ENCODE results near the gene DNAJB11. TPM values are rescaled to one million over a fixed set of nuclear protein-coding genes. Genes with fewer than 3 reads are reported as not detected.

DNAJB11 gene
- total and polyA plus RNA-seq, 4 donors = 45.7 to 71.6 (median 62.2) TPM

DNA sequence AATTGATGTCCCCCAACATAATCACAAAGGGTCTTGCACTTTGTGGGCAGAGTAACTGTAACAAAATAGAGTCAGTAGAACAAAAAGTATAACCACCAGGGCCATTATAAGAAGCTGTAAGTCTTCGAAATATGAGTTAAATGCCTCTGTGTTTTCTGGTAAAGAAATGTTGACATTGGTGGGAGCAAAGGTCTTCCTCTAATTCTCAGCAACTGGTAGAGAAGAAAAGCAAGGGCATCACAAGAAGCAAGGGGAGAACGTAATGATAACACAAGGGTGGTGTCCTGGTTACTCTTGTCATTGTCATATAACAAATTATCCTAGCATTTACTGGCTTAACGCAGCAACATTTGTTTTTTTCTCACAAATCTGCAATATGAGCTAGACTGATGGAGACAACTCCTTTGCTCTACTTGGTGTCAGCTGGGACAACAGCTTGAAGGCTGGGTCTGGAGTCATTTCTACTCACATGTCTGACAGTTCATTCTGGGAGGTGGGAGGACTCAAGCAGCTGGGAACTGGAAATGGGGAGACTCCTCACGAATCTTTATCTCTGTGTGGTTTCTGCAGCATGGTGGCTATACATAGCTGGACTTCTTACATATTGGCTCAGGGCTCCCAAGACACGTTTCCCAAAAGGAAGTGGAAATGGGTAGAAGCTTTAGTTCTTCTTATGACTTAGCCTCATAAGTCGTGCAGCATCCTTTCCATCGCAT lies 20.2 kb downstream of the DNAJB11 start:
- Histone ChIP-seq H3K4me1 (ENCODE audit: control insufficient read depth, insufficient read depth, low read length) (no peaks in the 10 kb centered on the region), H3K4me3 (ENCODE audit: low read depth, low read length) (no peak overlapping the region), H3K36me3 (ENCODE audit: control insufficient read depth, insufficient read depth, low read length) (no peaks in the 10 kb centered on the region), H3K9me3 (ENCODE audit: control insufficient read depth, insufficient read depth, low read length) (no peaks in the 10 kb centered on the region), H3K27me3 (ENCODE audit: control insufficient read depth, insufficient read depth, low read length) (no peaks in the 10 kb centered on the region), H3K27ac (ENCODE audit: low read depth, low read length) (no peak overlapping the region)
- 100% methylated on average over 1 of the region's 7 CpGs for WGBS (ENCODE audit: insufficient coverage)
- DNase-seq (ENCODE audit: low read depth in 4 of 6, low spot score in 6 of 6) = peak in 1 of 6 donors; percentile 22

DNA sequence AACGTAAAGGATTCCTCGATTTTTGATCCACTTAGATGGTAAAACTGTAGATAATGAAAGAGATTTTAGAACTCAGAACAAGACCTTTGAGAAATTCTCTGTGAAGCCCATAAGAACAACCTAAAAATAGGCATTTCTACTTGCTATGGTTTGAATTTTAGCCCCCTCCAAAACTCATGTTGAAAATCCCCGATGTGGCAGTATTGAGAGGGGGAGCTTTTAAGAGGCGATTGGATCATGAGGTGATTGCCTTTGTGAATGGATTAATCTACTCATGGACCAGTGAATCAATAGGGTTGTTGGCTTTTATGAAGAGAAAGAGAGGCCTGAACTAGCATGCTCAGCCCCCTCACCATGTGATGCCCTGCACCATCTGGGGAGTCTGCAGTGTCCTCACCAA lies 22.2 kb downstream of the DNAJB11 start:
- Histone ChIP-seq H3K36me3 (ENCODE audit: control insufficient read depth, insufficient read depth, low read length) (no peaks in the 10 kb centered on the region), H3K27ac (ENCODE audit: low read depth, low read length) (no peak overlapping the region), H3K9me3 (ENCODE audit: control insufficient read depth, insufficient read depth, low read length) (no peaks in the 10 kb centered on the region), H3K4me1 (ENCODE audit: control insufficient read depth, insufficient read depth, low read length) (no peaks in the 10 kb centered on the region), H3K4me3 (ENCODE audit: low read depth, low read length) (no peak overlapping the region), H3K27me3 (ENCODE audit: control insufficient read depth, insufficient read depth, low read length) (no peaks in the 10 kb centered on the region)
- WGBS (ENCODE audit: insufficient coverage) = 83% methylated on average over 2 of the region's 4 CpGs
- DNase-seq (ENCODE audit: low read depth in 4 of 6, low spot score in 6 of 6) = no peak

DNA sequence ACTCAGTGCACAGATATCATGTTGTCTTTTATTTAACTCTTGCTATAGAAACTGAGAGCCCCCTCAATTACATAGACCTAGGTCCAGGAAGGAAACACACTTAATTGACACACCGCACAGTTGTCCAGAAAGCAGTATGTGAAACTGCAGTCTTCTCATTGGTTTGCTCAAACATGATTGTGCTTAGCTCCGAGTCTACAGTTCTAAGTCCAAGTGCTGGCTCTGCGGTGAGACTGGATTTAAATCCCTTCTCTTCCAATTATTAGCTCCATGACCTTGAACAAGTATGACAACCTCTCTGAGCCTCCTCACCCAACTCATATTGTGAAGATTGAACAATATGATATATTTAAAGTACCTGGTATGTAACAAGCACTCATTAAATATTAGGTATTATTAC lies 23.3 kb downstream of the DNAJB11 start:
- no peaks in the 10 kb centered on the region for H3K9me3 ChIP-seq (ENCODE audit: control insufficient read depth, insufficient read depth, low read length)
- H3K36me3 ChIP-seq (ENCODE audit: control insufficient read depth, insufficient read depth, low read length) = no peaks in the 10 kb centered on the region
- no peaks in the 10 kb centered on the region for H3K27me3 ChIP-seq (ENCODE audit: control insufficient read depth, insufficient read depth, low read length)
- H3K4me1 ChIP-seq (ENCODE audit: control insufficient read depth, insufficient read depth, low read length) = no peaks in the 10 kb centered on the region
- WGBS (ENCODE audit: insufficient coverage) = 90% methylated on average over 3 of the region's 3 CpGs
- no peak overlapping the region for H3K4me3 ChIP-seq (ENCODE audit: low read depth, low read length)
- H3K27ac ChIP-seq (ENCODE audit: low read depth, low read length) = no peak overlapping the region
- DNase-seq (ENCODE audit: low read depth in 4 of 6, low spot score in 6 of 6) = no peak

DNA sequence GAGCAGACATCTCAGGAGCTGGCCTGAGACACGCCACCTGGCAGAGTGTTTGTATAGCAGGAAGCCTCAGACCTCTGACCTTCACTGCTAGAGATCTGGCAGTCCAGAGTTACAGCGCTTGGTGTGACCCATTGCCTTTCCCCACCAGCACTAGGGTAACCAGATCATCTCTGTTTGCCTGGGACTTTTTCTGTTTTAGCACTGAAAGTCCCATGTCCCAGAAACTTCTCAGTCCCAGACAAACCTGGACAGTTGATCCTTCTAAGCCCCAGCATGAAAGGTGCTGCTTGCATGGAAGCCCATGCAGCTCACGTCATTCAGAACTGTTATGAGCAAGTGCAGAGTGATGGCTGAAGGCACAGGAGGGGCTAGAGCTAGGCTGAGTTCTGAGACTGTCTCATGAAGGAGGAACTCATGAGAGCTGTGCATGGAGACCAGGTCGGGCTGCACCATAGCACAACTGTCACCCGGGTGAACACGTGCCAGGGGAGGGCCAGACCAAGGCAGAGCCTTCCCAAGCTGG lies 24.1 kb downstream of the DNAJB11 start:
- Histone ChIP-seq H3K9me3 (ENCODE audit: control insufficient read depth, insufficient read depth, low read length) (no peaks in the 10 kb centered on the region), H3K36me3 (ENCODE audit: control insufficient read depth, insufficient read depth, low read length) (no peaks in the 10 kb centered on the region), H3K27ac (ENCODE audit: low read depth, low read length) (no peak overlapping the region), H3K4me1 (ENCODE audit: control insufficient read depth, insufficient read depth, low read length) (no peaks in the 10 kb centered on the region), H3K4me3 (ENCODE audit: low read depth, low read length) (no peak overlapping the region), H3K27me3 (ENCODE audit: control insufficient read depth, insufficient read depth, low read length) (no peaks in the 10 kb centered on the region)
- 83% methylated on average over 4 of the region's 6 CpGs for WGBS (ENCODE audit: insufficient coverage)
- DNase-seq (ENCODE audit: low read depth in 4 of 6, low spot score in 6 of 6) = no peak

DNA sequence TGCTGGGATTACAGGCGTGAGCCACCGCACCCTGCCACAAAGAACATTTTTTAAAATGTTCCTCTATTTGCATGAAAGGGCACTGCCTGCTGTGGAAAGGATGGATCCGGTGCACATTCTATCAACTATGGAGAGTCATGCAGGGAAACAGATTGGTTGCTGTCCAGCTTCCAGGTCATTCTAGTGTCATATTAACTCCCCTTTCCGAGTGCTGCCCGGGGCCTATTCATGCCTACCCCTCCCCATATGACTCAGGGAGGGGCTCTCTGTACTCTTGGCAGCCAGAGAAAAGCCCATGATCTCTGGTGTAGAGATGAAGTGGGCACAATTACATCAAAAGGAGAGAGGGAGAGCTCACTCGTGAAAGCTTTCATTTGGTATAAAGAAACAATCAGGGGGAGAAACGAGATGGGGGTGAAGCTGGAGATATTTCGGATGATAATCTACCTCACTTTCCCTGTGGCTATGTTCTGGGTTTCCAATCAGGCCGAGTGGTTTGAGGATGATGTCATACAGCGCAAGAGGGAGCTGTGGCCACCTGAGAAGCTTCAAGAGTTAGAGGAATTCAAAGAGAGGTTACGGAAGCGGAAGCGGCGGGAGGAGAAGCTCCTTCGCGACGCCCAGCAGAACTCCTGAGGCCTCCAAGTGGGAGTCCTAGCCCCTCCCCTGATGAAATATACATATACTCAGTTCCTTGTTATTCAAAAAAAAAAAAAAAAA lies 26.2 kb downstream of the DNAJB11 start:
- no peak overlapping the region for H3K4me3 ChIP-seq (ENCODE audit: low read depth, low read length)
- H3K27me3 ChIP-seq (ENCODE audit: control insufficient read depth, insufficient read depth, low read length) = no peaks in the 10 kb centered on the region
- WGBS (ENCODE audit: insufficient coverage) = 63% methylated on average over 4 of the region's 17 CpGs
- H3K36me3 ChIP-seq (ENCODE audit: control insufficient read depth, insufficient read depth, low read length) = no peaks in the 10 kb centered on the region
- peak in 1 of 6 donors; percentile 29 for DNase-seq (ENCODE audit: low read depth in 4 of 6, low spot score in 6 of 6)
- no peak overlapping the region for H3K27ac ChIP-seq (ENCODE audit: low read depth, low read length)
- H3K4me1 ChIP-seq (ENCODE audit: control insufficient read depth, insufficient read depth, low read length) = no peaks in the 10 kb centered on the region
- no peaks in the 10 kb centered on the region for H3K9me3 ChIP-seq (ENCODE audit: control insufficient read depth, insufficient read depth, low read length)

DNA sequence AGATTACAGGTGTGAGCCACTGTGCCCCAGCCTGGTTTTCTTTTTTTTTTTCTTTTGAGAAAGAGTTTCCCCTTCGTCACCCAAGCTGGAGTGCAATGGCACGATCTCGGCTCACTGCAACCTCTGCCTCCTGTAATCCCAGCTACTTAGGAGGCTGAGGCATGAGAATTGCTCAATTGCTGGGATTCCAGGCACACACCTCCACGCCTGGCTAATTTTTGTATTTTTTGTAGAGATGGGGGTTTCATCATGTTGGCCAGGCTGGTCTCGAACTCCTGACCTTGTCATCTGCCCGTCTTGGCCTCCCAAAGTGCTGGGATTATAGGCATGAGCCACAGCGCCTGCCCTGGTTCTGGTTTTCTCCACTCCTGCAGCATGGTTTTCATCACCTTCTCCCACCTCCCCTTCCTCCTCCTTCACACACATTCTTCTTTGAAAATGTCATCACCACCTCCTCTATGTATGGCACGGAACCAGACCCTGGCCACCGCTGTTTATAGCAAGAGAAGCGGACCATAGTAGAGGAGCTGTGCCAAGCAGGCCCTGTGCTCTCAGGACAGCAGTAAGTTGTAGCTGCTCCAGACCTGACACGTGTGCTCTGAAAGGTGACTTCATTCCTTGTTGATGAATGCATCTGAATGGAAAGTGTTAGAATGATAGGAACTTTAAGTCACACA lies 27.7 kb downstream of the DNAJB11 start:
- H3K9me3 ChIP-seq (ENCODE audit: control insufficient read depth, insufficient read depth, low read length) = no peaks in the 10 kb centered on the region
- H3K27ac ChIP-seq (ENCODE audit: low read depth, low read length) = no peak overlapping the region
- H3K36me3 ChIP-seq (ENCODE audit: control insufficient read depth, insufficient read depth, low read length) = no peaks in the 10 kb centered on the region
- WGBS (ENCODE audit: insufficient coverage) = 92% methylated on average over 7 of the region's 11 CpGs
- H3K4me1 ChIP-seq (ENCODE audit: control insufficient read depth, insufficient read depth, low read length) = no peaks in the 10 kb centered on the region
- H3K4me3 ChIP-seq (ENCODE audit: low read depth, low read length) = no peak overlapping the region
- H3K27me3 ChIP-seq (ENCODE audit: control insufficient read depth, insufficient read depth, low read length) = no peaks in the 10 kb centered on the region
- no peak for DNase-seq (ENCODE audit: low read depth in 4 of 6, low spot score in 6 of 6)

DNA sequence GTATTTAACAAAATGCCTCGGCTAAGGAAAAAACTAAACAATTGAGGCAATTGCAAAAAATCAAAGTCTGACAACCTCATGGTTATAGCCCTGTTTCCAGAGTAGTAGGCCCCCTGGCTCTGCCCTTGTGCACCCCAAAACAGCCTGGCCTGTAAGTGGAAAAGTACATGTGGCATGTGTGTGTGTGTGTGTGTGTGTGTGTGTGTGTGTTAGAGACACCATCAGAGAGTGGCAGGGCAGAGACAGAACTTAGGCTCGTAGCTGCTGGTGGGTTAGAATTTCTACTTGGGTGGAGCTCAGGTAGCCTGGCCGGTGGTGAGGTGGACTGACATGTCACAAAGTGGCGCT lies 28.2 kb downstream of the DNAJB11 start:
- H3K36me3 ChIP-seq (ENCODE audit: control insufficient read depth, insufficient read depth, low read length) = no peaks in the 10 kb centered on the region
- 93% methylated on average over 4 of the region's 4 CpGs for whole genome bisulfite sequencing (ENCODE audit: insufficient coverage)
- no peak for DNase-seq (ENCODE audit: low read depth in 4 of 6, low spot score in 6 of 6)
- H3K27ac ChIP-seq (ENCODE audit: low read depth, low read length) = no peak overlapping the region
- H3K27me3 ChIP-seq (ENCODE audit: control insufficient read depth, insufficient read depth, low read length) = no peaks in the 10 kb centered on the region
- H3K4me3 ChIP-seq (ENCODE audit: low read depth, low read length) = no peak overlapping the region
- H3K9me3 ChIP-seq (ENCODE audit: control insufficient read depth, insufficient read depth, low read length) = no peaks in the 10 kb centered on the region
- H3K4me1 ChIP-seq (ENCODE audit: control insufficient read depth, insufficient read depth, low read length) = no peaks in the 10 kb centered on the region

DNA sequence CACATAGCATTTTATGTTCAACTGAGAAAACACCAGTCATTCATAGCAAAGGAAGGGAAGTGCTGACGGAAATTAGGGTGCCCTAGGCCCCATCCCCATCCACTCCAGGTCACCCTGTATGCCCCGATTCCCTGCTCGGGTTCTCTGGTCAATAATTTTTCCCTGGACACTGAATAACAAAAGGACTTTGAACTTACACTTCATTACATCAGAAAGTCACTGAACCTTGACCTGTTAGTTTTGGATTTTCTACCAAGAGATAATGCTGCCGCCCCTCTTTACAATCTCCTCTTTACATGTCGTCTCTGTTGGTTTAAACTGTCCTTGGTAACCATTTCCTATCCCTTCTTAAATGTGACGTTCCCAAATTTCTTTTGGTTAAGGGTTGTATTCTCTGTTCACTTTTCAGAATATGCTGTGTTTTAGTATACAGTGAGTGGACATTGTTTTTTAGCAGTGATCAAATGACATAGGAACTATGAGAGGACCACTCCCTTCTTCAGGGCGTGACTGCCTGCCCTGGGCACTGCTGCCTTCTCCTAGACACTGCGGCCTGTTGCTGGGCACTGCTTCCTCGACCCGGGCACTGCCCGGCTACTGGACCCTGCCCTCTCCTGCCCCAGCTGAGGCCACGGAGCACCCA lies 28.7 kb downstream of the DNAJB11 start:
- DNase-seq (ENCODE audit: low read depth in 4 of 6, low spot score in 6 of 6) = no peak
- H3K4me1 ChIP-seq (ENCODE audit: control insufficient read depth, insufficient read depth, low read length) = no peaks in the 10 kb centered on the region
- H3K27me3 ChIP-seq (ENCODE audit: control insufficient read depth, insufficient read depth, low read length) = no peaks in the 10 kb centered on the region
- H3K4me3 ChIP-seq (ENCODE audit: low read depth, low read length) = no peak overlapping the region
- WGBS (ENCODE audit: insufficient coverage) = 84% methylated on average over 8 of the region's 12 CpGs
- no peak overlapping the region for H3K27ac ChIP-seq (ENCODE audit: low read depth, low read length)
- H3K36me3 ChIP-seq (ENCODE audit: control insufficient read depth, insufficient read depth, low read length) = no peaks in the 10 kb centered on the region
- H3K9me3 ChIP-seq (ENCODE audit: control insufficient read depth, insufficient read depth, low read length) = no peaks in the 10 kb centered on the region

DNA sequence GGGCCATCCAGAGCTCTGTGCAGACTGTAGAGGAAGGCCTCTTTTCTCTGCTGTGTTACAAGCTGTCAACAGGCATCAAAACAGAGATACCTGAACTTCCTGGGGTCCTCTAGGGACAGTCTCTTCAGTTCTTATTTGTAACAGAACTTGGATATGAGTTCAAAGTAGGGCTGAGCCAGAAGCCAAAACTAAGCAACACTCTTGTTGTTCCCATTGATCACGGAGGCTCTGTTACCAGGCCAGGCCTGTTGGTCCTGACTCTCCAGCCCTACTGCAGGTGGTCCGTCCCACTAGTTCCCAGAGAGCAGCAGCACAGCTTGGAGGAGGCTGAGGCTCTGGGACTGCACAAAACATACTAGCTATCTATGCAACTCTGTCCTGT lies 29.3 kb downstream of the DNAJB11 start:
- no peaks in the 10 kb centered on the region for H3K36me3 ChIP-seq (ENCODE audit: control insufficient read depth, insufficient read depth, low read length)
- no peak overlapping the region for H3K27ac ChIP-seq (ENCODE audit: low read depth, low read length)
- no peaks in the 10 kb centered on the region for H3K9me3 ChIP-seq (ENCODE audit: control insufficient read depth, insufficient read depth, low read length)
- no peaks in the 10 kb centered on the region for H3K27me3 ChIP-seq (ENCODE audit: control insufficient read depth, insufficient read depth, low read length)
- H3K4me1 ChIP-seq (ENCODE audit: control insufficient read depth, insufficient read depth, low read length) = no peaks in the 10 kb centered on the region
- no peak for DNase-seq (ENCODE audit: low read depth in 4 of 6, low spot score in 6 of 6)
- 71% methylated on average over 2 of the region's 2 CpGs for WGBS (ENCODE audit: insufficient coverage)
- H3K4me3 ChIP-seq (ENCODE audit: low read depth, low read length) = no peak overlapping the region
